GM12891 (cell line): Measurements from ENCODE around the gene TNIP3.

ENCODE experiments used
- DNase-seq: peaks from one replicate; pipeline ENCODE4 v3.0.0; 2011; ENCODE audit warnings: low spot score; ENCODE audit not compliant: insufficient read length
- FAIRE-seq: peaks from 2 replicates; lab custom pipeline; 2011; peaks lifted over from hg19 to GRCh38; lab: Jason Lieb, UNC
- PAX5 ChIP-seq: IDR thresholded peaks from 2 replicates; pipeline ENCODE4 v1.6.1; 2011; ENCODE audit warnings: low read length, moderate library complexity, mild to moderate bottlenecking; ENCODE audit not compliant: insufficient read depth, severe bottlenecking
- POLR2A ChIP-seq: IDR thresholded peaks from 2 replicates; pipeline ENCODE4 v1.6.1; 2011; ENCODE audit warnings: low read depth, low read length, control low read depth
- POLR2AphosphoS5 ChIP-seq: IDR thresholded peaks from 2 replicates; pipeline ENCODE4 v1.6.1; 2011; ENCODE audit warnings: low read depth, low read length, control low read depth
- POU2F2 ChIP-seq: IDR thresholded peaks from 2 replicates; pipeline ENCODE4 v1.6.1; 2011; ENCODE audit warnings: low read depth, mild to moderate bottlenecking, control low read depth, low read length, moderate library complexity
- SPI1 ChIP-seq: IDR thresholded peaks from 2 replicates; pipeline ENCODE4 v1.6.1; 2011; ENCODE audit warnings: low read depth, low read length, control low read depth
- TAF1 ChIP-seq: IDR thresholded peaks from 2 replicates; pipeline ENCODE4 v1.6.1; 2011; ENCODE audit warnings: low read depth, low read length, control low read depth

The TNIP3 gene

GRCh38 chr4:121140716-121141460, 23.2 kb downstream of the TNIP3 start:
- no peak for FAIRE-seq
- no peak for DNase-seq
- TF ChIP-seq PAX5 (no peak), POLR2A (no peak), TAF1 (no peak), POLR2AphosphoS5 (no peak), SPI1 (no peak), POU2F2 (no peak)

GRCh38 chr4:121139533-121140222, 24.4 kb downstream of the TNIP3 start:
- DNase-seq (no peak), FAIRE-seq (no peak)

GRCh38 chr4:121138039-121138825, 25.9 kb downstream of the TNIP3 start:
- TF ChIP-seq POU2F2, result no peak
- no peak for TF ChIP-seq POLR2A
- no peak for TF ChIP-seq PAX5
- TF ChIP-seq SPI1, result no peak
- no peak for TF ChIP-seq POLR2AphosphoS5
- TF ChIP-seq TAF1, result no peak
- DNase-seq, result no peak
- FAIRE-seq, result peak; percentile 20

More at GRCh38 chr4:121139533-121140222, 24.4 kb downstream of the TNIP3 start:
- TF ChIP-seq POU2F2, result 0 out of 2 replicates have a peak, but pooled peaks have one; percentile 28
- TF ChIP-seq POLR2A, result no peak
- TF ChIP-seq POLR2AphosphoS5, result no peak
- TF ChIP-seq TAF1, result no peak
- no peak for TF ChIP-seq PAX5
- peak; percentile 73 for TF ChIP-seq SPI1

- FAIRE-seq (no peak), DNase-seq (no peak)
- TF ChIP-seq TAF1 (no peak), POU2F2 (no peak), PAX5 (no peak), POLR2AphosphoS5 (no peak), POLR2A (no peak), SPI1 (no peak)
These were observed 33.8 kb downstream of the TNIP3 start for GRCh38 chr4:121130326-121130660.

- DNase-seq, result no peak
- no peak for FAIRE-seq
These were observed 34.4 kb downstream of the TNIP3 start for GRCh38 chr4:121129606-121130325.

GRCh38 chr4:121127100-121127499, 37.0 kb downstream of the TNIP3 start:
- TF ChIP-seq POLR2A (no peak), PAX5 (no peak), POU2F2 (no peak), SPI1 (no peak), TAF1 (no peak), POLR2AphosphoS5 (no peak)
- no peak for FAIRE-seq
- DNase-seq, result no peak

More at GRCh38 chr4:121129606-121130325, 34.4 kb downstream of the TNIP3 start:
- no peak for TF ChIP-seq TAF1
- TF ChIP-seq SPI1, result no peak
- TF ChIP-seq POLR2A, result no peak
- TF ChIP-seq POU2F2, result no peak
- no peak for TF ChIP-seq POLR2AphosphoS5
- no peak for TF ChIP-seq PAX5

- no peak for DNase-seq
- no peak for FAIRE-seq
- no peak for TF ChIP-seq POU2F2
- TF ChIP-seq SPI1, result no peak
- TF ChIP-seq POLR2A, result no peak
- TF ChIP-seq PAX5, result no peak
- TF ChIP-seq POLR2AphosphoS5, result no peak
- TF ChIP-seq TAF1, result no peak
These were observed 37.6 kb downstream of the TNIP3 start for GRCh38 chr4:121126449-121127006.

GRCh38 chr4:121125498-121125885, 38.6 kb downstream of the TNIP3 start:
- no peak for FAIRE-seq
- no peak for DNase-seq
- TF ChIP-seq POLR2AphosphoS5, result no peak
- TF ChIP-seq POLR2A, result no peak
- TF ChIP-seq POU2F2, result no peak
- TF ChIP-seq PAX5, result no peak
- TF ChIP-seq TAF1, result no peak
- TF ChIP-seq SPI1, result no peak

GRCh38 chr4:121122661-121123060, 41.5 kb downstream of the TNIP3 start:
- DNase-seq (no peak), FAIRE-seq (no peak)
- no peak for TF ChIP-seq POU2F2
- no peak for TF ChIP-seq PAX5
- no peak for TF ChIP-seq POLR2AphosphoS5
- TF ChIP-seq POLR2A, result no peak
- TF ChIP-seq TAF1, result no peak
- TF ChIP-seq SPI1, result no peak
